A673 (cell line): Measurements from ENCODE around the gene RAB3IL1. TPM values are rescaled to one million over a fixed set of nuclear protein-coding genes. Genes with fewer than 3 reads are reported as not detected.

Source experiments
- BruUV-seq: library from RNA; stranded (reverse); fragments of 400-500 nt; replicated peaks from 2 replicates; lab custom pipeline; 2021; lab: Mats Ljungman, UMichigan
- CTCF ChIA-PET: fragments of 300-600 bp; sonication (Branson Sonifier 250); formaldehyde crosslinking; loops from one replicate; lab custom pipeline; 2022; ENCODE audit warnings: antibody characterized with exemption; lab: Charles Lee
- POLR2A ChIA-PET: fragments of 300-600 bp; sonication (Branson Sonifier 250); formaldehyde crosslinking; loops from one replicate; lab custom pipeline; 2022; ENCODE audit warnings: antibody characterized with exemption; ENCODE audit not compliant: low non-redundant PET; lab: Charles Lee
- DNase-seq: peaks from one replicate; pipeline ENCODE4 v3.0.0-alpha.2; 2015; ENCODE audit warnings: low spot score
- H3K27ac ChIP-seq: fragments of 200-600 bp; sonication (generic); 2 replicates; pipeline ENCODE4 v1.5.1; 2016; ENCODE audit warnings: mixed run types, low read depth, mild to moderate bottlenecking, mixed read lengths, antibody characterized with exemption, low read length; ENCODE audit not compliant: poor library complexity, severe bottlenecking
- H3K27me3 ChIP-seq: fragments of 200-600 bp; sonication (generic); replicated peaks from 2 replicates; pipeline ENCODE4 v1.6.1; 2017; ENCODE audit warnings: mixed run types, low read depth, mild to moderate bottlenecking, mixed read lengths, antibody characterized with exemption, low read length; ENCODE audit not compliant: insufficient read depth, poor library complexity
- H3K36me3 ChIP-seq: fragments of 200-600 bp; sonication (generic); 2 replicates; pipeline ENCODE4 v1.6.1; 2016; ENCODE audit warnings: mixed run types, mild to moderate bottlenecking, mixed read lengths, antibody characterized with exemption, low read length; ENCODE audit not compliant: insufficient read depth, poor library complexity, severe bottlenecking
- H3K4me1 ChIP-seq: fragments of 200-600 bp; sonication (generic); 2 replicates; pipeline ENCODE4 v1.6.1; 2017; ENCODE audit warnings: mixed run types, mild to moderate bottlenecking, mixed read lengths, antibody characterized with exemption, low read length; ENCODE audit not compliant: insufficient read depth, poor library complexity, severe bottlenecking
- H3K4me3 ChIP-seq: fragments of 200-600 bp; sonication (generic); 2 replicates; pipeline ENCODE4 v1.5.1; 2016; ENCODE audit warnings: low read depth, mixed run types, mild to moderate bottlenecking, mixed read lengths, low read length; ENCODE audit not compliant: poor library complexity, severe bottlenecking
- H3K9me3 ChIP-seq: fragments of 200-600 bp; sonication (generic); 2 replicates; pipeline ENCODE4 v1.6.1; 2016; ENCODE audit warnings: mixed run types, low read depth, mild to moderate bottlenecking, mixed read lengths, antibody characterized with exemption, low read length; ENCODE audit not compliant: poor library complexity, severe bottlenecking
- CTCF ChIP-seq: fragments of 300-800, 200-600 bp; sonication (generic); conservative IDR thresholded peaks from 2 replicates; pipeline ENCODE4 v1.5.1; 2017; ENCODE audit warnings: low read depth, mild to moderate bottlenecking, antibody characterized with exemption, low read length, moderate library complexity, mixed read lengths
- EZH2 ChIP-seq: fragments of 200-600 bp; sonication (generic); IDR thresholded peaks from 2 replicates; pipeline ENCODE4 v1.6.1; 2017; ENCODE audit warnings: borderline replicate concordance, low read depth, mild to moderate bottlenecking, mixed read lengths, antibody characterized with exemption, low read length; ENCODE audit not compliant: poor library complexity, severe bottlenecking
- intact Hi-C: fragments of 100-400 bp; cut with micrococcal nuclease; formaldehyde crosslinking; loops from one replicate; pipeline ENCODE4 v1.10.0; 2022; ENCODE audit not compliant: unreplicated experiment
- total RNA-seq: library from RNA; stranded (reverse); gene quantifications from 2 replicates; pipeline ENCODE4 v1.2.3, GENCODE V29; 2021

RAB3IL1 gene
- total RNA-seq, 1 experiment from 2014 or later, result 21.9 TPM

DNA sequence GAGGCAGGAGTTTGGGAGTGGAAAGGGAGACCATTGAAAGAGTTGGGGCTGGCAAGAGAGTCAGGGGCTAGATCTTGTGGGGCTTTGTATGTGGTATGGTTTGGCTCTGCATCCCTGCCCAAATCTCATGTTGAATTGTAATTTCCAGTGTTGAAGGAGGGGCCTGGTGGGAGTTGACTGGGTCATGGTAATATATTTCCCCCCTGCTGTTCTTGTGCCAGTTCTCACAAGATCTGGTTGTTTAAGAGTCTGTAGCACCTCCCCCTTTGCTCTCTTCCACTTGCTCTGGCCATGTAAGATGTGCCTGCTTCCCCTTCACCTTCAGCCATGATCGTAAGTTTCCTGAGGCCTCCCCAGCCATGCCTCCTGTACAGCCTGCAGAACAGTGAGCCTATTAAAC is 10.1 kb upstream of the RAB3IL1 start:
- no peak overlapping the region for H3K27ac ChIP-seq
- no peaks in the 10 kb centered on the region for H3K36me3 ChIP-seq
- H3K4me1 ChIP-seq, result peaks cover 26% of the 10 kb centered on the region
- no peaks in the 10 kb centered on the region for H3K9me3 ChIP-seq
- intact Hi-C loops, result no loop called here
- no peaks in the 10 kb centered on the region for H3K27me3 ChIP-seq
- DNase-seq, result peak; percentile 63
- H3K4me3 ChIP-seq, result no peak overlapping the region
- BruUV-seq, result no TSS peak
- ChIA-PET POLR2A (no interaction called here), CTCF (no interaction called here)
- TF ChIP-seq EZH2 (no peak), CTCF (no peak)

DNA sequence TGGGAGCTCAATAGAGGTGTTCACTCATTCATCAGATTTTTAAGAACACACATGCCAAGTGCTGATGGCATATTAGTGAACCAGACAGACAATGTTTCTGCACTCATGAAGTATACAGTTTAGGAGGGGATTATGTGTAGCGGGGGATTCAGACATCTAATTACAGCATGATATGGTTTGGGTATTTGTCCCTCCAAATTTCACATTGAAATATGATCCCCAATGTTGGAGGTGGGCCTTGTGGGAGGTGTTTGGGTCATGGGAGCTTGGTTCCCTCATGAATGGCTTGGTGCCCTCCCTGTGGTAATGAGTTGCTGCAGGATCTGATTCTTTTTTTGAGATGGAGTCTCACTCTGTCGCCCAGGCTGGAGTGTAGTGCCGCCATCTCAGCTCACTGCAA is 8.9 kb upstream of the RAB3IL1 start:
- Histone ChIP-seq H3K27me3 (no peaks in the 10 kb centered on the region), H3K27ac (no peak overlapping the region), H3K9me3 (no peaks in the 10 kb centered on the region), H3K4me1 (peaks cover 36% of the 10 kb centered on the region), H3K36me3 (no peaks in the 10 kb centered on the region), H3K4me3 (no peak overlapping the region)
- no peak for DNase-seq
- no peak for TF ChIP-seq CTCF
- TF ChIP-seq EZH2, result no peak
- CTCF ChIA-PET, result interaction anchor here (1.3 kb wide), 1 partner anchor 27 kb away, joined by 3 read pairs; no protein-coding TSS in a partner anchor
- POLR2A ChIA-PET, result interaction anchor here (0.7 kb wide), 2 partner anchors 26 to 172 kb away, joined by 3 to 14 read pairs; no protein-coding TSS in a partner anchor
- no TSS peak for BruUV-seq
- intact Hi-C loops, result no loop called here

GRCh38 chr11:61925736-61926135 is 8.4 kb upstream of the RAB3IL1 start:
- Histone ChIP-seq H3K27me3 (no peaks in the 10 kb centered on the region), H3K4me1 (peaks cover 36% of the 10 kb centered on the region), H3K4me3 (no peak overlapping the region), H3K36me3 (no peaks in the 10 kb centered on the region), H3K9me3 (no peaks in the 10 kb centered on the region), H3K27ac (no peak overlapping the region)
- intact Hi-C loops, result no loop called here
- no peak for TF ChIP-seq EZH2
- TF ChIP-seq CTCF, result no peak
- ChIA-PET CTCF (interaction anchor here (0.6 to 1.3 kb wide), 3 partner anchors 22 to 1932 kb away, joined by 3 to 5 read pairs (median 3); no protein-coding TSS in a partner anchor), POLR2A (interaction anchor here (0.7 kb wide), 2 partner anchors 27 to 171 kb away, joined by 3 to 14 read pairs; no protein-coding TSS in a partner anchor)
- DNase-seq, result no peak
- BruUV-seq, result no TSS peak
